ENCODE results near the gene EFCAB11.

The EFCAB11 gene

DNA sequence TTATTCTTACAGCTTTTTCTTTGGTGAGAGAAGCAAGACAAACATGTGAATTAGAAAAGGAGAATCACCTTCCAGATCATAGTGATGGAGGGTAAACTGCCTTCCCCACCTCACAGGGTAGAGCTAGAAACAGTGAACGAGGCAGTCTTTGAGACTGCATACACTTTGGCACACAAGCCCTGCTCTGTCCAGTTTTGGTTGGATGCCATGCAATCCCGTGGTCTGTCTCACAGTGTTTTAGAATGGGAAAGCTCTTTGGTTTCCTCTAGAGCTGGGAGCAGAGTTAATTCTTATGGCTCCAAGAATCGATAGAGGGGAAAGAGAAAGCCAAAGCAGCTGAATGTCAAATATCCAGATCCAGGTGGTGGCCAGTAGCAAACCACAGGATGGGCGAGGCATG lies 23.1 kb upstream of the EFCAB11 start:
- no peaks in the 10 kb centered on the region for H3K9me3 Mint-ChIP-seq
- DNase-seq (ENCODE audit: low spot score in 2 of 2) (no peak), ATAC-seq (replicated peaks; ENCODE audit: extremely low read depth, poor library complexity, severe bottlenecking) (no peak)
- no peak overlapping the region for H3K27ac Mint-ChIP-seq (ENCODE audit: low read depth)
- H3K36me3 Mint-ChIP-seq (ENCODE audit: insufficient read depth) = peaks cover 43% of the 10 kb centered on the region
- no peaks in the 10 kb centered on the region for H3K4me1 Mint-ChIP-seq
- no peak overlapping the region for H3K4me3 Mint-ChIP-seq
- no peaks in the 10 kb centered on the region for H3K27me3 Mint-ChIP-seq

DNA sequence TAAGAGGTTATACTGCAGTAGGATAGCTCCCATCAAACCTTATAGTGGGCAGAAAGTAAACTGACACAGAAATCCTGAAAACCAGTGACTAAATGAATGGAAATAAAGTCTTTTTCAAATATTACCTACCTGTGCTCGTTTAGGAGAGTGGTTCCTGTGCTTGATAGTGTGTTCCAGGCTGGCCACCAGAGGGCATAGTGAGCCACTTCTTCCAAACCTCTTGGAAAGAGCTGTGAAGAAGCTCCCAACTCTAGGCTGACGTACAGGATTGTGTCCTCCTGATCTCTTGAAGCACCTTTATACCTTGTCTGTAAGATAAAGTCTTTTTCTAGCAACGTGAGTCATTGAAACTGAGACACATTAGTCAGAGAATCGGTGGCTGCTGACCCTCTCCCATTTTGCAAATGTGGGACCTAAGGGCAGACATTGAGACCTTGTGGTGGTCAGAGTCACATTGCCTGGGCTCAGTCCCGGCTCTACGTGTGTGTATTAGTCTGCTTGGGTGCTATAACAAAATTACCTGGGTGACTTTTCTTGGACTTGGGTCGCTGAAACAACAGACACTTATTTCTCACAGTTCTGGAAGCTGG lies 18.8 kb upstream of the EFCAB11 start:
- DNase-seq (ENCODE audit: low spot score in 2 of 2) (no peak), ATAC-seq (replicated peaks; ENCODE audit: extremely low read depth, poor library complexity, severe bottlenecking) (no peak)
- no peaks in the 10 kb centered on the region for H3K9me3 Mint-ChIP-seq
- H3K27me3 Mint-ChIP-seq = no peaks in the 10 kb centered on the region
- no peak overlapping the region for H3K4me3 Mint-ChIP-seq
- no peak overlapping the region for H3K27ac Mint-ChIP-seq (ENCODE audit: low read depth)
- H3K36me3 Mint-ChIP-seq (ENCODE audit: insufficient read depth) = peaks cover 48% of the 10 kb centered on the region
- no peaks in the 10 kb centered on the region for H3K4me1 Mint-ChIP-seq

- Mint-ChIP-seq H3K9me3 (no peaks in the 10 kb centered on the region), H3K4me3 (no peak overlapping the region), H3K4me1 (peaks cover 25% of the 10 kb centered on the region), H3K36me3 (ENCODE audit: insufficient read depth) (peaks cover 36% of the 10 kb centered on the region), H3K27ac (ENCODE audit: low read depth) (no peak overlapping the region), H3K27me3 (no peaks in the 10 kb centered on the region)
- DNase-seq (ENCODE audit: low spot score in 2 of 2) (no peak), ATAC-seq (replicated peaks; ENCODE audit: extremely low read depth, poor library complexity, severe bottlenecking) (no peak)
Observed at GRCh38 chr14:89965839-89966238, 11.3 kb upstream of the EFCAB11 start.

GRCh38 chr14:89963288-89963978 lies 8.9 kb upstream of the EFCAB11 start:
- H3K4me3 Mint-ChIP-seq = no peak overlapping the region
- H3K27ac Mint-ChIP-seq (ENCODE audit: low read depth) = no peak overlapping the region
- H3K27me3 Mint-ChIP-seq = no peaks in the 10 kb centered on the region
- no peak for DNase-seq (ENCODE audit: low spot score in 2 of 2)
- H3K36me3 Mint-ChIP-seq (ENCODE audit: insufficient read depth) = peaks cover 27% of the 10 kb centered on the region
- H3K4me1 Mint-ChIP-seq = peaks cover 35% of the 10 kb centered on the region
- no peak for ATAC-seq (replicated peaks; ENCODE audit: extremely low read depth, poor library complexity, severe bottlenecking)
- H3K9me3 Mint-ChIP-seq = no peaks in the 10 kb centered on the region

DNA sequence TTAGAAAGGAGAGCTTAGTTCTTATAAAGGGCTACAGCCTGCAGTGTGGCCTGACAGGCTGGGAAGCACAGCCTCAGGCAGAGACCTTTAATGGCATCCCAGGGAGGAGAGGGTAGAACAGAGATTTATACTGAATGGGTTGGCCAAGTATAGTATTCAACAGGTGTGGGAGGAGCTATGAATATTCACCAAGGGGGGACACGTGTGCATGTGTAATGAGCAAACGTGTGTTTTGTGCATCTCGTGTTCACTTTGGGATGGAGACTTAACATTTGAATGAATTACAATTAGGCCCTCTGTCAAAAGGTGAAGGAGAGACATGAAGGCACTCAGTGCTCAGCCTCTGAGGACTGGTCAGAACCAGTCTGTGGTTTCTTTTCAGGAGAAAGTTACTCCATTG lies 6.4 kb upstream of the EFCAB11 start:
- Mint-ChIP-seq H3K27ac (ENCODE audit: low read depth) (peak overlapping the region; percentile 77), H3K4me1 (peaks cover 47% of the 10 kb centered on the region), H3K4me3 (no peak overlapping the region)

DNA sequence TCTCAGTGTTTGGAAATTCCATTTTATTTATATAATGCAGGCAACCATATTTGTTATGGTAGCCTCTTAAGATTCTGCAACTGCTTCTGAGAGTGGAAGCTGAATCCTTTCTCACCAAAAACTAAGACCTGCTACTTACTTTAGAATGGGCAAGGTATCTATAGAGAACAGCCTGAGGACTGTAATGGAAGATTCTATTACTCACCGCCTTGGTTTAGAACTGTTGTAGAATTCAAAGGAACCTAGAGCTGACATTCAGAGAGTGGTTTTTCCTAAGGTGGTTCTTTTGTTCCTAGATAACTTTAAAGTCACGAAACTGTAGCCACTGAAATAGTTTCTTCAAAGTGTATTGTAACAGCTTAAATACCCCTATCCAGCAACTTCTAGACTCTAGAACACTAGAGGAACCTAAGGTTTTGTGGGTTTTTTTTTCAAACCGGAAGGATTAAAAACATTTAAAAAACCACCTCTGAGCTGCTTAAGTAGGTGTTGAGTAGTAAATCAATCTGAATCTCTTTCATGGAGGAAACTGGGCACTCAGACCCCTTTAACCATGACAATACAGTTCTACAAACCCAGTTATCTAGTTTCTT lies 5.4 kb upstream of the EFCAB11 start:
- H3K27ac Mint-ChIP-seq (ENCODE audit: low read depth) = peak overlapping the region; percentile 77
- no peak for ATAC-seq (replicated peaks; ENCODE audit: extremely low read depth, poor library complexity, severe bottlenecking)
- no peak for DNase-seq (ENCODE audit: low spot score in 2 of 2)
- no peaks in the 10 kb centered on the region for H3K27me3 Mint-ChIP-seq
- H3K9me3 Mint-ChIP-seq = no peaks in the 10 kb centered on the region
- peaks cover 37% of the 10 kb centered on the region for H3K36me3 Mint-ChIP-seq (ENCODE audit: insufficient read depth)
- no peak overlapping the region for H3K4me3 Mint-ChIP-seq
- H3K4me1 Mint-ChIP-seq = peaks cover 40% of the 10 kb centered on the region

More for the DNA sequence above, 6.4 kb upstream of the EFCAB11 start:
- Mint-ChIP-seq H3K36me3 (ENCODE audit: insufficient read depth) (peaks cover 32% of the 10 kb centered on the region), H3K9me3 (no peaks in the 10 kb centered on the region), H3K27me3 (no peaks in the 10 kb centered on the region)
- ATAC-seq (replicated peaks; ENCODE audit: extremely low read depth, poor library complexity, severe bottlenecking) = no peak
- no peak for DNase-seq (ENCODE audit: low spot score in 2 of 2)

DNA sequence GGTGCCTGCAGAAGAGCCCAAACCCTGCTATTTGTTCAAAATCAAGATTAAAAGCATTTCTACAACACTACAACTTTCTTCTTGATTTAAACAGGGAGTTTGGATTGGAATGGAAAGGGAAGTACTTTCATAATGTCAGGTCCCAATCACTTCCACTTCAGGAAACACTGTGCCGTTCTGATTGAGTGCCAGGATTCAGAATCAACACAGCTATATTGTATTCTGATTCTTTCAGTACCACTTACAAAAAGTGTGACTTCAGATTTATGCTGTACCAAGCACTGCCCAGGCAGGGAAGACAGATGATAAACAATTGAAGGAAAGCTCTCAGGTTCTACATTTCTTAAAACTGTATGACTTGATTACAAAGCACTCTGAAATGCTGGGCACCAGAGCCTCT lies 4.4 kb upstream of the EFCAB11 start:
- Mint-ChIP-seq H3K27ac (ENCODE audit: low read depth) (no peak overlapping the region), H3K4me1 (peaks cover 46% of the 10 kb centered on the region), H3K27me3 (no peaks in the 10 kb centered on the region), H3K9me3 (no peaks in the 10 kb centered on the region), H3K4me3 (no peak overlapping the region), H3K36me3 (ENCODE audit: insufficient read depth) (peaks cover 35% of the 10 kb centered on the region)
- no peak for ATAC-seq (replicated peaks; ENCODE audit: extremely low read depth, poor library complexity, severe bottlenecking)
- DNase-seq (ENCODE audit: low spot score in 2 of 2) = no peak

DNA sequence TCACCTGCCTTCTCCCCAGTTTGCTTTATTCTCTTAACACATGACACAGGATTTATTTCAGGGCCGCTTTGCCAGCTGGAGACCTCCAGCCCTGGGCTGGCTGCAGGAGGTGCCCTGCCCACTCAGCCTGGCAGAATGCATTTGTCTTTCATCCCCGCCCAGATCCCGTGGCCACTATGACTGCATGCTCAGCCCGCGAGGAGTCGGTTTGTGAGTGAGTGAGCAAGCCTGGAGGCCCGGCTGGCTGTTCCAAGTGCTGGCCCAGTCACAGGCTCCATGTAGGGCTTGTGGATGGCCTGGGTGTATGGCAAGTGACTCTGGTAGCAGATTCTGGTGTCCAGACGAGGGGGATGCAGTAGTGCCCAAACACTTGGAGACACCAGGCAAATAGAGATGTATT lies 3.3 kb upstream of the EFCAB11 start:
- Mint-ChIP-seq H3K27me3 (no peaks in the 10 kb centered on the region), H3K4me3 (no peak overlapping the region), H3K4me1 (peaks cover 42% of the 10 kb centered on the region), H3K36me3 (ENCODE audit: insufficient read depth) (peaks cover 29% of the 10 kb centered on the region), H3K9me3 (no peaks in the 10 kb centered on the region), H3K27ac (ENCODE audit: low read depth) (no peak overlapping the region)
- DNase-seq (ENCODE audit: low spot score in 2 of 2) (no peak), ATAC-seq (replicated peaks; ENCODE audit: extremely low read depth, poor library complexity, severe bottlenecking) (no peak)

GRCh38 chr14:89957376-89957775 lies 2.8 kb upstream of the EFCAB11 start:
- no peak for ATAC-seq (replicated peaks; ENCODE audit: extremely low read depth, poor library complexity, severe bottlenecking)
- H3K9me3 Mint-ChIP-seq = no peaks in the 10 kb centered on the region
- H3K27me3 Mint-ChIP-seq = no peaks in the 10 kb centered on the region
- no peak for DNase-seq (ENCODE audit: low spot score in 2 of 2)
- peaks cover 27% of the 10 kb centered on the region for H3K36me3 Mint-ChIP-seq (ENCODE audit: insufficient read depth)
- H3K4me1 Mint-ChIP-seq = peaks cover 42% of the 10 kb centered on the region
- peak overlapping the region; percentile 85 for H3K4me3 Mint-ChIP-seq
- peak overlapping the region; percentile 90 for H3K27ac Mint-ChIP-seq (ENCODE audit: low read depth)

DNA sequence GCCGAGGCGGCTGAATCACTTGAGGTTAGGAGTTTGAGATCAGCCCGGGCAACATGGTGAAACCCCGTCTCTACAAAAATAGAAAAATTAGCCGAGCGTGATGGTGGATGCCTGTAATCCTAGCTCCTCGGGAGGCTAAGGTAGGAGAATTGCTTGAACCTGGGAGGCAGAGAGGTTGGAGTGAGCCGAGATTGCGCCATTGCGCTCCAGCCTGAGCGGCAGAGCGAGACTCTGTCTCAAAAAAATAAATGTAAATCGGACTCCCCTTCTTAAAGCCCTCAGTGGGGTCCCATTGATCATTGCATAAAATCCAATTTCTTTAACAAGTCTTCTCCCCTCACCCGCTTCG lies 2.1 kb upstream of the EFCAB11 start:
- no peak for ATAC-seq (replicated peaks; ENCODE audit: extremely low read depth, poor library complexity, severe bottlenecking)
- H3K9me3 Mint-ChIP-seq = no peaks in the 10 kb centered on the region
- peaks cover 42% of the 10 kb centered on the region for H3K4me1 Mint-ChIP-seq
- peaks cover 26% of the 10 kb centered on the region for H3K36me3 Mint-ChIP-seq (ENCODE audit: insufficient read depth)
- H3K27me3 Mint-ChIP-seq = no peaks in the 10 kb centered on the region
- no peak for DNase-seq (ENCODE audit: low spot score in 2 of 2)
- peak overlapping the region; percentile 90 for H3K27ac Mint-ChIP-seq (ENCODE audit: low read depth)
- H3K4me3 Mint-ChIP-seq = peak overlapping the region; percentile 85

DNA sequence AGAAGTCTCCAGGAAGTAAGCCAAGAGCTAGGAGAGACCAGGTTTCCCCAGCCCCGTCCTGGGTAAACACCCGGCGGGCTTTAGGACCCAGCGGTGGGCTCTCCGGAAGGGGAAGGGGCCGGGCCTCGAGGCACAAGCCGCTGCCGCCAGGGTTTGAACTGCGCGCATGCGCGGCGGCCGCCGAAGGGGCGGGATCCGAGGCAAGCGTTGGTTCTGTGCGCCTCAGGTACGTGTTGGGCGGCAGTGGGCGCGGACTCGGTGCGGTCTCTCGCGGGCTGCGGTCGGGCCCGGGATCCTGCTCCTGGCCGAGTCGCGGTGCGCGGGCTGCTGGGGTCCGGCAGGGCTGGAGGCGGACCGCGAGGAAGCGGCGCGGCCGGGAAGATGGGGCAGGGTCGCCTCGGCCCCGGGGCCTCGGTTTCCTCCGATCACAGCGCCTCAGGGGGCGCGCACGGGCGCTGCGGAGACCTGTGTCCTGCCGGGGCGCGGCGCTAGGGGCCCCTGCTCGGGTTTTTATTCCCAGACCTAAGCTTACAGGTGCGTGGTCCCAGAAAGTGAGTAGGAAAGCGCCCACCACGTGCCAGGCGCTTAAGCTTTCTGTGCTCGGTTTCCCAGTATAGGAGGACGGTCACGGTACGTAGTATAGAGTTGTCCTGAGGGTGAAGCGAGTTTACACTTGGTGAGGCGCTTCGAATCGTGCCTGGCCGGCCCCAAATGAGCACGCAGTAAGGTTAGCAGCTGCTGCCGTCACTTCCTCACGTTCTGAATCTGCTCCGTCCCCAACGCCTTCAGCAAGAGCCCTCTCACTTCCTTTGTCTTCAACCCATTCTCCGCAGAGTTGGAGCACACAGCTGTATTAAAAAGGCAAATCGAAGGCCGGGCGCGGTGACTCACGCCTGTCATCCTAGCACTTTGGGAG lies 1.5 kb upstream of the EFCAB11 start, which contains the start of gene TDP1:
TDP1 (plus strand) TSS at position 183 of the 916 bp plus-strand sequence. CDS start 7,188 bp downstream, outside the sequence.
- peak; percentile 67 for ATAC-seq (replicated peaks; ENCODE audit: extremely low read depth, poor library complexity, severe bottlenecking)
- peaks cover 40% of the 10 kb centered on the region for H3K4me1 Mint-ChIP-seq
- peak within 1 kb of the TSS; percentile 85 for H3K4me3 Mint-ChIP-seq
- H3K27me3 Mint-ChIP-seq = no peaks in the 10 kb centered on the region
- DNase-seq (ENCODE audit: low spot score in 2 of 2) = peak; percentile 90 to 94
- peaks cover 26% of the 10 kb centered on the region for H3K36me3 Mint-ChIP-seq (ENCODE audit: insufficient read depth)
- H3K9me3 Mint-ChIP-seq = no peaks in the 10 kb centered on the region
- peak within 1 kb of the TSS; percentile 90 for H3K27ac Mint-ChIP-seq (ENCODE audit: low read depth)

- H3K4me3 Mint-ChIP-seq = peak overlapping the region; percentile 85
- ATAC-seq (replicated peaks; ENCODE audit: extremely low read depth, poor library complexity, severe bottlenecking) (peak; percentile 17), DNase-seq (ENCODE audit: low spot score in 2 of 2) (no peak)
- no peaks in the 10 kb centered on the region for H3K9me3 Mint-ChIP-seq
- peak overlapping the region; percentile 90 for H3K27ac Mint-ChIP-seq (ENCODE audit: low read depth)
- peaks cover 26% of the 10 kb centered on the region for H3K36me3 Mint-ChIP-seq (ENCODE audit: insufficient read depth)
- peaks cover 32% of the 10 kb centered on the region for H3K4me1 Mint-ChIP-seq
- no peaks in the 10 kb centered on the region for H3K27me3 Mint-ChIP-seq
Observed at GRCh38 chr14:89955022-89955744, 653 bp upstream of the EFCAB11 start.

All from central memory CD8-positive, alpha-beta T cell (primary cell).